Caco-2 (cell line): ENCODE measurements around the gene SLC31A2. TPM values are rescaled to one million over a fixed set of nuclear protein-coding genes. Genes with fewer than 3 reads are reported as not detected.
"Not testable (repeated sequence)": the region's sequence is repeated elsewhere in the genome, so short reads cannot be mapped to it uniquely, and the experiment has no call there.

Experiments used
- BruUV-seq: library from RNA; stranded (reverse); fragments of 400-500 nt; replicated peaks from 2 replicates; lab custom pipeline; 2021; lab: Mats Ljungman, UMichigan
- CTCF ChIA-PET: fragments of 300-600 bp; sonication (Branson Sonifier 250); formaldehyde crosslinking; loops from one replicate; lab custom pipeline; 2022; ENCODE audit warnings: antibody characterized with exemption; lab: Charles Lee
- POLR2A ChIA-PET: fragments of 300-600 bp; sonication (Branson Sonifier 250); formaldehyde crosslinking; loops from one replicate; lab custom pipeline; 2022; ENCODE audit warnings: antibody characterized with exemption; lab: Charles Lee
- DNase-seq, 2 experiments: peaks; one replicate each; pipeline versions ENCODE4 v3.0.0 to v3.0.0-alpha.2; 2020 to 2022
- H3K27me3 ChIP-seq: replicated peaks from 2 replicates; pipeline ENCODE4 v1.6.0; 2011; ENCODE audit warnings: low read length; ENCODE audit not compliant: control insufficient read depth, insufficient read depth
- H3K36me3 ChIP-seq: 2 replicates; pipeline ENCODE4 v1.5.1; 2011; ENCODE audit warnings: low read length; ENCODE audit not compliant: control insufficient read depth, insufficient read depth
- H3K4me1 ChIP-seq: fragments of 250-450 bp; sonication (Bioruptor Pico); 2 replicates; pipeline ENCODE4 v1.5.1; 2020; ENCODE audit warnings: mild to moderate bottlenecking
- H3K4me3 ChIP-seq: 2 replicates; pipeline ENCODE4 v1.5.1; 2011; ENCODE audit warnings: low read depth, mild to moderate bottlenecking, control low read depth, low read length
- H3K9me3 ChIP-seq: fragments of 250-450 bp; sonication (Bioruptor Pico); 2 replicates; pipeline ENCODE4 v1.5.1; 2020; ENCODE audit warnings: mild to moderate bottlenecking, moderate library complexity
- H3K27ac Mint-ChIP-seq: one replicate; pipeline ENCODE4 v1.8.0; 2022; ENCODE audit warnings: mixed read lengths; ENCODE audit not compliant: unreplicated experiment
- H3K27me3 Mint-ChIP-seq: one replicate; pipeline ENCODE4 v1.8.0; 2022; ENCODE audit warnings: mixed read lengths; ENCODE audit not compliant: insufficient read depth, unreplicated experiment
- H3K36me3 Mint-ChIP-seq: one replicate; pipeline ENCODE4 v1.8.0; 2022; ENCODE audit warnings: mild to moderate bottlenecking, mixed read lengths; ENCODE audit not compliant: insufficient read depth, unreplicated experiment
- H3K4me1 Mint-ChIP-seq: one replicate; pipeline ENCODE4 v1.8.0; 2022; ENCODE audit warnings: low read depth, mixed read lengths; ENCODE audit not compliant: unreplicated experiment
- H3K4me3 Mint-ChIP-seq: one replicate; pipeline ENCODE4 v1.8.0; 2022; ENCODE audit warnings: mild to moderate bottlenecking, moderate library complexity, mixed read lengths; ENCODE audit not compliant: unreplicated experiment
- H3K9me3 Mint-ChIP-seq: one replicate; pipeline ENCODE4 v1.8.0; 2022; ENCODE audit warnings: mixed read lengths; ENCODE audit not compliant: unreplicated experiment
- CTCF ChIP-seq, 2 experiments: fragments of 200-600 bp in 1 of 2; IDR thresholded peaks; 1 replicate in 1 of 2; 2 replicates in 1 of 2; pipeline versions ENCODE4 v1.5.1 to v1.8.0; 2011 to 2022; ENCODE audit warnings: antibody characterized with exemption in 1 of 2, control low read depth in 1 of 2, inconsistent platforms in 1 of 2, low read depth in 1 of 2, low read length in 1 of 2, mild to moderate bottlenecking in 1 of 2, moderate library complexity in 1 of 2; ENCODE audit not compliant: insufficient read depth in 1 of 2, severe bottlenecking in 1 of 2, unreplicated experiment in 1 of 2
- intact Hi-C: fragments of 100-400 bp; cut with micrococcal nuclease; formaldehyde crosslinking; loops from one replicate; pipeline ENCODE4 v1.10.0; 2022; ENCODE audit not compliant: unreplicated experiment
- total RNA-seq: library from RNA; stranded (reverse); gene quantifications from 2 replicates; pipeline ENCODE4 v1.2.3, GENCODE V29; 2022

The SLC31A2 gene
- total RNA-seq, 1 experiment from 2014 or later: 5.1 TPM

- no peaks in the 10 kb centered on the region for H3K27me3 ChIP-seq
- peaks cover 10% of the 10 kb centered on the region for H3K4me1 ChIP-seq
- no peak overlapping the region for H3K4me3 Mint-ChIP-seq
- BruUV-seq: no TSS peak
- H3K9me3 ChIP-seq: no peaks in the 10 kb centered on the region
- CTCF ChIA-PET: no interaction called here
- TF ChIP-seq CTCF (IDR thresholded peaks at IDR 0.05; ENCODE audit: insufficient read depth in 1 of 2, low read depth in 1 of 2, low read length in 1 of 2, severe bottlenecking in 1 of 2, unreplicated experiment in 1 of 2): no peak
- H3K36me3 Mint-ChIP-seq: no peaks in the 10 kb centered on the region
- peaks cover 3% of the 10 kb centered on the region for H3K27me3 Mint-ChIP-seq
- POLR2A ChIA-PET: no interaction called here
- peaks cover 7% of the 10 kb centered on the region for H3K4me1 Mint-ChIP-seq
- H3K9me3 Mint-ChIP-seq: no peaks in the 10 kb centered on the region
- intact Hi-C loops: no loop called here
- no peak overlapping the region for H3K27ac Mint-ChIP-seq
- DNase-seq: no peak
- H3K36me3 ChIP-seq: no peaks in the 10 kb centered on the region
- H3K4me3 ChIP-seq: no peak overlapping the region
These were observed 10.9 kb upstream of the SLC31A2 start for GRCh38 chr9:113139953-113140352.

GRCh38 chr9:113140896-113141295 is 9.9 kb upstream of the SLC31A2 start:
- H3K36me3 Mint-ChIP-seq, POLR2A ChIA-PET, H3K27me3 ChIP-seq, intact Hi-C loops, CTCF ChIA-PET, H3K27ac Mint-ChIP-seq, DNase-seq, H3K36me3 ChIP-seq, H3K4me3 Mint-ChIP-seq, BruUV-seq, H3K9me3 ChIP-seq, H3K4me1 Mint-ChIP-seq, H3K9me3 Mint-ChIP-seq, H3K27me3 Mint-ChIP-seq, H3K4me3 ChIP-seq: not testable (repeated sequence)
- peaks cover 10% of the 10 kb centered on the region for H3K4me1 ChIP-seq

- CTCF ChIA-PET: interaction anchor here (1.5 kb wide), 1 partner anchor 9 kb away, joined by 4 read pairs; no protein-coding TSS in a partner anchor
- H3K27me3 Mint-ChIP-seq: peaks cover 6% of the 10 kb centered on the region
- DNase-seq: no peak
- BruUV-seq: no TSS peak
- POLR2A ChIA-PET: no interaction called here
- no peak overlapping the region for H3K27ac Mint-ChIP-seq
- no peak for TF ChIP-seq CTCF (IDR thresholded peaks at IDR 0.05; ENCODE audit: insufficient read depth in 1 of 2, low read depth in 1 of 2, low read length in 1 of 2, severe bottlenecking in 1 of 2, unreplicated experiment in 1 of 2)
- no peaks in the 10 kb centered on the region for H3K36me3 Mint-ChIP-seq
- H3K9me3 Mint-ChIP-seq: no peaks in the 10 kb centered on the region
- no peaks in the 10 kb centered on the region for H3K4me1 Mint-ChIP-seq
- no peak overlapping the region for H3K4me3 Mint-ChIP-seq
- Histone ChIP-seq H3K9me3 (no peaks in the 10 kb centered on the region), H3K27me3 (no peaks in the 10 kb centered on the region), H3K4me1 (no peaks in the 10 kb centered on the region), H3K36me3 (no peaks in the 10 kb centered on the region), H3K4me3 (no peak overlapping the region)
- intact Hi-C loops: loop anchor here (1.0 kb wide), 1 partner anchor 18 kb away; no protein-coding TSS in a partner anchor
These were observed 7.2 kb upstream of the SLC31A2 start for GRCh38 chr9:113143432-113144227.
